NCI-H82 (cell line): ENCODE measurements around the gene FBXO40.

Source experiments
- DNase-seq: peaks from one replicate; lab custom pipeline; 2025; lab: John Stamatoyannopoulos, UW

FBXO40 gene

DNA sequence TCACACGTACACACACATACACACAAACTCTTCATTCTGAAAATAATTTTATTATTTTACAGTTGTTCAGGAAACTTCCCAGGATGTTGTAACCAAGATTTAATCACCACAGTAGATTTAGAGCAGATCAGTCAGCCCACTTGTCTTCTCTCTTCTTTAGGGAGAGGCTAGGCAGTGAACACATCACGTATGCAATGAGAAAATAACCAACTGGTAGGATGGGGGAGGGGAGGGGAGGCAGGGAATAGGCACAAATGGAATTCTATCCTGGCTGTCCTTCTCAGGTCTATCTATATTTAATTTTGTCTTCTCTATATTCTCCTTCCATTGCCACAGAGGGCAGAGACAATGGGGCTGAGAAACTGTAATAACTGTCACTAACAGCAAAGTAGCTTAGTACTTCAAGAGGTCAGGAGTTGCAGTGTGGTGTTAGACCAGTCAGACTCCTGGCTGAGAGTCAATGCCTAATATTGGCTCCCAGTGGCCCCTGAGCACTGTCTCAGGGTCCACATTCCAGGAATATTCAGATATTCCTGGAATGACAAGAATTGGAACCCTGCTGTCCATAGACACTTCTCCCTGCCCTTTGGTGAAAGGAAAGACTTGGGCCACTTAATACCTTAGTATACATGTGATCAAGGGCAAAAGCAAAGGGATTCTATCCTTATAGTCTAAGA lies 70.1 kb downstream of the FBXO40 start:
- no peak for DNase-seq

DNA sequence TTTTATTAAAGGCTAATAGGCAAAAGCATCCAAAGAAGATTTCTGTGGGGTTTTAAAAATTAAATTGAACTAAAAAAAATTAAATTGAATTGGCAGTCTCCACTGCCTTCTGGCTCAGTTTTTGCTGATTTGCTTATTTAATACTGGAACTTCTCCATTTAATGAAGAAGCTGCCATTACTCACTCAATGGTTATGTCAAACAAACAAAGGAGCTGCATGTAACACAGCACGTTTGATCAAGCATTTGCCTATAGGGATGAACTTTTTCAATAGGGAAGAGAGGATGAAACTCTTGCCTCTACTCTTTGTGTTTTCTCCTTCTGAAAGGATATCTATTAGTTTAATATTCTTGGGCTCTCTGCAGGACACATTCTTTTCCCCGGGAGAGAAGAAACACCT lies 72.3 kb downstream of the FBXO40 start:
- no peak for DNase-seq

DNA sequence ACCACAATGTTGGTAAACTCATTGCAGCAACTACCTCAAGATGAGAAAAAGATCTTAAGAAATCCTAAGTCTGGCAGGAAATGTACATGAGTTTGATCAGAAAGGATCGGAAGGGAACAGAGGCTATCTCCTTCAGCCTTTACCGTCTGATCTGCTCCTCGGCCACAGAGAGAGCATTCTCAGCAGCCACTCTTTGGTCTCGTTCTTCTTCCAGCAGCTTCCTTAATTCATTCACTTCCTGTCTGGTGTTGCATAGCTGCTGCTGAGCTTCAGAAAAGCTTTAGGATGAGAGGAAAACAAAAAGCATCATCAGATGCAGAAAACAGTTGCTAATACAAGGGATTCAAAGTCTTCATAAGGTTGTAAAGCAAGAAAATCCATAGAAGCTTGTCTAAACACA lies 74.2 kb downstream of the FBXO40 start:
- DNase-seq = no peak

DNA sequence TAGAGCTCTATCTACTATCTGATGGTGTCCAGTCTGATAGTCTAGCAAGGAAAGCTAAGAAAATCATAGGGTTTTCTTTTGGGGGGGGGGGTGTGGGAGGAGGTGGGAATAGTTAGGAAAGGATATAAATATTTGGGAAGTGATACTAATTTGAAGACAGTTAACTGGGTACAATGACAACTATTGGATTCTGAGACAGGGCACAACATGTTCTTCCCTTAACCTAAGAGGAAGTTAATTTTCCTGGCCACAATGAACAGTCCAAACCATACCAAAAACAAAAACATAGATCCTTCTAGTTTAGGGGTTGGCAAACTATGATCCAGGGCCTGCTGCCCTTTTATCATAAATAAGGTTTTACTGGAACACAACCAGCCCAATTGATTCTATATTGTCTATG lies 77.5 kb downstream of the FBXO40 start:
- no peak for DNase-seq

DNA sequence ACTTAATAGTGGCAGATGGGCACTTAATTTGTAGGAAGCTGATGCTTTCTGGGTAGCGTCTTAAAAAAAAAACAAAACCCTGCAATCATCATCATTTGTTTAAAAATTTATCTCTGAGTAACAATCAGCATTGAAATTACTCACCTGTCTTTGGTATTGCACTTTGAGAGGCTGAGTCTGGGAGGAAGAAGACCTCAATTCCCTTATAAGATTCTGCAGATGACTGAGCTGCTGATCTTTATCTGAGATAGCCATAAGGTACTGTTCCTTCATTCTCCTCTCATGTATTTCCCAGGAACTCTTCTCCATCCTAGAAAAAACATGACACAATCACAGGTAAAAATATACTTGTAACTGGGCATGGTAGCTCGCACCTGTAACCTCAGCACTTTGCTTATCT lies 84.0 kb downstream of the FBXO40 start:
- DNase-seq = no peak
